IPS DF 6.9 (cell line): Measurements from ENCODE around the gene ZNF174.

ENCODE experiments used
- DNase-seq: peaks from one replicate; pipeline ENCODE4 v3.0.0-alpha.2; 2013; ENCODE audit warnings: low read depth, low spot score
- H3K27ac ChIP-seq: one replicate; pipeline ENCODE4 v1.5.1; 2013; ENCODE audit warnings: low read length, control low read depth
- H3K27me3 ChIP-seq: 2 replicates; pipeline ENCODE4 v1.6.1; 2013; ENCODE audit warnings: mild to moderate bottlenecking, low read length; ENCODE audit not compliant: control insufficient read depth, insufficient read depth
- H3K36me3 ChIP-seq: 2 replicates; pipeline ENCODE4 v1.6.1; 2013; ENCODE audit warnings: low read length; ENCODE audit not compliant: control insufficient read depth, insufficient read depth
- H3K4me1 ChIP-seq: 2 replicates; pipeline ENCODE4 v1.6.1; 2013; ENCODE audit warnings: low read length; ENCODE audit not compliant: control insufficient read depth, insufficient read depth
- H3K4me3 ChIP-seq: 2 replicates; pipeline ENCODE4 v1.5.1; 2013; ENCODE audit warnings: mild to moderate bottlenecking, low read length
- H3K9me3 ChIP-seq: 2 replicates; pipeline ENCODE4 v1.6.1; 2013; ENCODE audit warnings: low read length, inconsistent platforms; ENCODE audit not compliant: control insufficient read depth, insufficient read depth
- WGBS: extraction: QIAGEN DNeasy Blood & Tissue Kit; methylation state at CpG from one replicate; pipeline ENCODE4 v1.1.7; 2013; ENCODE audit warnings: mixed read lengths, missing lambda C conversion rate; ENCODE audit not compliant: insufficient read length, insufficient coverage; 5-methylcytosine and 5-hydroxymethylcytosine counted together

ZNF174 gene

DNA sequence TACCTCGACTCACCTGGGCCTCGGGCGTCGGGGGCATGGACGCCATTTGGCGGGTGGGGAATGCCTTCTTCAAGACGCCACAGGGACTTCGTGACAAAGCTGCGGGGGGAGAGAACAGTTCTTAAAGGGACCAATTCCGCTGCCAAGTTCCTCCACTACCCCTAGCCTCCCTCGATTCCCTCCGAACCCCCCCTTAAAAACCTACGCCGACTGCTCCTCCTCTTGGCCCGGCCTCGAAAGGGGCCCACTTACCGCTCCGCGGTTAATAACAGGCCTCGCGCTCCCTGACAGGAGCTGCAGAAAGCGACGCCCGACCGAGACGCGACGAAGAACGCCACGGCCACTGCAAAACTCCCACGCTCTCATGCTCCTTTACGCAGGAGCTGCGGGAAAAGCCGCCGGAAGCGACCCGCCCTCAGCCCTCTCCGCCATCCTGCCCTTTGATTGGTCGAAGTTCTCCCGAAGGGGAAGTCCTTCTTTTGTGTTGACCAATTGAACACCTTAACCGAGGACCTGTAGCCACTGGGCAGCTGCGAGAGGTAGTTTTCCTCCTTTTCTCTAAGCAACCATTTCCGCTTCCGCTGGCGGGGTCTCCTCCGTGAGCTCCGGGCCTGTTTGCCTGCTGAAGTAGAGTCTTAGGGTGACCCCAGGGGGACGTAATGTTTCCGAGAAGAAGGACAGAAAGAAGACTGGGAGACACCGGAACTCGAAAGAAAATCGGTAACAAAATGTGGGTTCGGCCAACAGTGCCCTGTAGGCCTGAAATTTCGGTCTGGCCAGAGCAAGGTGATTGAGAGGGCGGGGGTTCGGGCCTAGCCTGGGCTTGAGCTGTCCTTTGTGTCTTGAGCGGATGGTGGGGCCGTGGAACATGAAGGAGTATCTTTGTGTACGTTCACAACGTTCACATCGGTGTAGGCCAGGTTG lies 42.4 kb downstream of the ZNF174 start, which contains the start of the genes NAA60 and ZNF597:
Gene NAA60 (plus strand): TSS at position 573 of the 924 bp plus-strand sequence. CDS start 32,548 bp downstream, outside the sequence.
Gene ZNF597 (minus strand): TSS at position 397 of the 924 bp plus-strand sequence. CDS start 351 bp downstream, at position 46.
- H3K27ac ChIP-seq, result no peak within 1 kb of the TSS
- no peaks in the 10 kb centered on the region for H3K27me3 ChIP-seq
- H3K9me3 ChIP-seq, result no peaks in the 10 kb centered on the region
- no CpG with 5 or more reads among the region's 61 CpGs for WGBS
- H3K4me1 ChIP-seq, result no peaks in the 10 kb centered on the region
- no peaks in the 10 kb centered on the region for H3K36me3 ChIP-seq
- peak; percentile 57 for DNase-seq
- H3K4me3 ChIP-seq, result peak within 1 kb of the TSS; percentile 67; the same call in 1 of the 2 replicates

DNA sequence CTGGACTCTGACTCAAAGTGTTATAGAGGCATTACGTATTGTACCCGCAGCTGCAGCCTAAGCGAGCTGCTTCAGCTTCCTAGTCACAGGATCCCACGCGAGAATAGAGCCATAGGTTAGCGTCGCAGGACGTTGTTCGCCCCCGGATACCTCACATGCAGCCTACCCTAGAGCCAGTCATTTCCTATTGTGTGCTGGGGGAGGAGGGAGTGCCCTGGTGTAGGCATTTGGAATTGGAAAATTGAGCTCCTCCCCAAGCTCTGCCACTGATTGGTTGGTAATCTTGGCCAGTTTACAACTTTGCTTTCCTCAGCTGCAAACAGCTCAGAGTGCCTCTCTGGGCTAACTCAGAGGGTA lies 43.0 kb downstream of the ZNF174 start:
- no peaks in the 10 kb centered on the region for H3K4me1 ChIP-seq
- no peaks in the 10 kb centered on the region for H3K27me3 ChIP-seq
- H3K9me3 ChIP-seq, result no peaks in the 10 kb centered on the region
- H3K4me3 ChIP-seq, result peak overlapping the region; percentile 35; the same call in 1 of the 2 replicates
- no CpG with 5 or more reads among the region's 10 CpGs for WGBS
- H3K27ac ChIP-seq, result no peak overlapping the region
- DNase-seq, result no peak
- no peaks in the 10 kb centered on the region for H3K36me3 ChIP-seq

DNA sequence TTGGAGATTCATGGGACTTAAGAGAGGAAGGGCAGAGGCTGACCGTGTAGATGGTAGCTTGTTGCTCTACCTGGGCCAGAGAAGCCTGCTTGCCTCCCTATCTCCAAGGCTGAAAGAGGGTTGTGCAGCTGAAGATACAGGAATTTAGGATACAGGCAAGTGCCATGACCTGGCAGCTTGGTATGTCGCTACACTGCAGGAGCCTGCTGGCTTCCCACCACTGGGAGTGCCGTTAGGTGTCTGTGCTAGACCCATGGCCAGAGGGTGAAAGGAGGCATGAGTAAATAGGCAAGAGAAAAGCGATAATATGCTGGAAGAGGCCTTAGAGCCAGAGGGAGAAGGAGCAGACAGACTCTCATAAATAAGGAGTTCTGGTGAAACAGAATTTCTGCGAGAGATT lies 53.1 kb downstream of the ZNF174 start:
- no peak overlapping the region for H3K4me3 ChIP-seq
- WGBS, result no CpG with 5 or more reads among the region's 5 CpGs

DNA sequence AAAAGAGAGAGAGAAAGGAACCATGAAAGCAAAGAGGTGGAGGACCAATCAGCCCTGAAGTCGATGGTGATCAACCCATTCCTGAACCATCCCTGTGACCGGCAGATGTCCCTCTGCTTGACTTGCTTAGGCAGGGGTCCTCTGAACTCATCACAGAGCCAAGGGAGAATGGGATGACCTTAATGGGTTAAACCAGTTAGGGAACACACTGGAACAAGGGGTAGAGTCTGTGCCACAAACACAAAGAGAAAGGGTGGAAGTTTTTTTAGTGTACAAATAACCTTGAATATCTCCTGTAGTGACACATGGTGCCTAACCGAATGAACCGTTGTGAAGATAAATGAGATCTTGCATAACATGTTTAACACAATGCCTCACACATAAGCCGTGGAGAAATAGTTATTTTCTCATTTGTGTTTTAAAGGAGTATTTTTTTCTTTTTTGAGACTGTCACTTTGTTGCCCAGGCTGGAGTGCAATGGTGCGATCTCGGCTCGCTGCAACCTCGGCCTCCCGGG lies 53.7 kb downstream of the ZNF174 start:
- Histone ChIP-seq H3K27me3 (no peaks in the 10 kb centered on the region), H3K36me3 (no peaks in the 10 kb centered on the region), H3K4me3 (no peak overlapping the region), H3K4me1 (peaks cover 2% of the 10 kb centered on the region; the same call in 1 of the 2 replicates), H3K9me3 (no peaks in the 10 kb centered on the region), H3K27ac (no peak overlapping the region)
- WGBS, result no CpG with 5 or more reads among the region's 10 CpGs
- DNase-seq, result no peak

More for the DNA sequence above, 53.1 kb downstream of the ZNF174 start:
- Histone ChIP-seq H3K27ac (no peak overlapping the region), H3K36me3 (no peaks in the 10 kb centered on the region), H3K27me3 (no peaks in the 10 kb centered on the region), H3K9me3 (no peaks in the 10 kb centered on the region; the same call in 1 of the 2 replicates), H3K4me1 (no peaks in the 10 kb centered on the region; the same call in 1 of the 2 replicates)
- no peak for DNase-seq

DNA sequence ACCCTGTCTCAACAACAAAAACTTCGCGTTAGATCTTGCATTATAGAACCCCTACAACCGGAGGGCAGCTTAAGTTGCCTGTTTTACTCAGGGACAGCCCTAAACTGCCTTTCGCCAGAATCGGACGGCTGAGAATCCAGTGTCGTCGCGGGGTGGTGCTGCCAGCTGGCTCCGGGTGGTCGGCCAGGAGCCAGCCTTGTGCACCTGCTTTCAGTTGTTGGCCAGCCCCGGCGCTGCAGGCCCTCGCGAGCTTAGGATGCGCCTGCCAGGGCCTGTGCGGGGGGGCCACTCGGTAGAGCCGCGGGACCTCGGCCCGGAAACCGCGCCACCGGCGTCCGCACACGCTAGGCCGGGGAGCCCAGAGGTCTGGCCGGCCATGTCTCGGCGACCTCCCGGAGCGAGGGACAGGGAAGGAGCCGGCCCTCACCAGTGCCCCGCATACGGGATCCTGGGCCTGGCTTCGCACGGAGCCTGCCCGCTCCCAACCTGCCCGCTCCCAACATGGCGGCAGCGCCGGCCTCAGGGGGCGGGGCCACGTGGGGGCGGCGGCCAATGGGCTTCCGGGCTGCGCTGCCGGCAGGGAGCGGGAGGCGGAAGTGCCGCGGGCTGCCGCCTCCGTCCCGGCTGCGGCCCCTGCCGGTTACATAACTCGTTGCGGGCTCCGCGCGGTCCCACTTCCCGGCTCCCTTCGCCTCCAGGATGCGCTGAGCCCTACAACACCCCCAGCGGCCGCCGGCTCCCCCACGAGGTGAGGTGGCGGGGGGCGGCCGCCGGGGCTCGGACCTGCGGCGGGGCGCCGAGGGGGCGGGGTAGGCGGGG lies 56.6 kb downstream of the ZNF174 start:
- Histone ChIP-seq H3K27me3 (no peaks in the 10 kb centered on the region), H3K4me1 (peaks cover 5% of the 10 kb centered on the region), H3K27ac (no peak overlapping the region), H3K36me3 (no peaks in the 10 kb centered on the region), H3K4me3 (peak overlapping the region; percentile 50; the same call in 1 of the 2 replicates), H3K9me3 (no peaks in the 10 kb centered on the region)
- WGBS, result no CpG with 5 or more reads among the region's 83 CpGs
- DNase-seq, result peak; percentile 70

DNA sequence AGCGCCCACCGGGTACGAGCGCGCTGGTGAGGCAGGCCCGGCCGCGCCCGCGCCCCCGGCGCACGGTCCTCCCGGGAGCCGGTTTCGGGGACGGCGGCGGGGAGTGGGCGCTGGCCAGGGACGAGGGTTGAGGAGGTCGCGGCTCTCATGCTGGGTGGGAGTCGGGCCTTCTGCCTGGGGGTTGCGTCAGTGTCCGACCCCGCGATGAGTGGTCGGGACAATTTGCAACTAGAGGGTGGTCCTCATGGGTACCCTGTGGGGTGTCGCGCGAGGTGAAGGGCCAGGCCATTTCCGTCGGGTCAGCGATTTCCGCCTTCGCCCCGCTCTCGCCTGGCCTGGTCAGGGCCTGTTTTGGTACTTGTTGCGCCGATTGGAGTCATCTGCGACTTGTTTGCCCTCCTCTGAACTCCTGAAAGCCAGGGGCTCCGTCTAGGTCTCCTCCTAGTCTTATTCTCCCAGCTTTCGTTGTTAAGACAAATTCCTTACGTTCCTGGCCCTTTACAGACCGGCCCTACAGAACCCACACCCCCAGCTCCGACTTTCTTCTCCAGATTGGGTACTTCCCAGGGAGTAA lies 57.4 kb downstream of the ZNF174 start:
- H3K36me3 ChIP-seq, result no peaks in the 10 kb centered on the region
- H3K4me3 ChIP-seq, result peak overlapping the region; percentile 50; the same call in 1 of the 2 replicates
- H3K27ac ChIP-seq, result no peak overlapping the region
- no peaks in the 10 kb centered on the region for H3K27me3 ChIP-seq
- WGBS, result no CpG with 5 or more reads among the region's 47 CpGs
- H3K9me3 ChIP-seq, result no peaks in the 10 kb centered on the region
- H3K4me1 ChIP-seq, result peaks cover 5% of the 10 kb centered on the region
- DNase-seq, result no peak

DNA sequence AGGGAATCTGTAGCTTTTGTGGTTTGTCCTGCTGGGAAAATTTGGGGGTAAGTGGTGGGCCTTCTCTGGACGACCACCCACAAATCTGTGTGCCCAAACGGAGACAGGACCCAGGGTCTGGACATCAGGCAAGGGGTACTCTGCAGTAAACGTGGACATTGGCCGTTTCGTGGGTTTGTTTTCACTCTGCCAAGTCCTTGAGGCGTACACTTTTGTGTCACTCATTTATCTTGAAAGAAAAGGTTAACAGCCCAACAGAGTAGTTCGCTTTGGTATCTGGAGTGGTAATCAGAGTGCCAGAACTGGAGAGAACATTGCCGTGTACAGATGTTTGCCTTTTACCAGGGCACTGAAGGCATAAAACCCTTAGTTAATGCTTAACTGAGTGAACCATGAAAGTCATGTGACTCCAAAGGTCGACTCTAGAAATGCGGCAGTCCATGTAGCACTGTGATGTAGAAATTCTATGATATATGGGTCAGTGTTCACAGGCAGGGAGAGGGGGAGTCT lies 57.9 kb downstream of the ZNF174 start:
- H3K4me3 ChIP-seq, result peak overlapping the region; percentile 50; the same call in 1 of the 2 replicates
- no peaks in the 10 kb centered on the region for H3K36me3 ChIP-seq
- no peaks in the 10 kb centered on the region for H3K9me3 ChIP-seq
- no CpG with 5 or more reads among the region's 10 CpGs for WGBS
- H3K27ac ChIP-seq, result no peak overlapping the region
- peaks cover 5% of the 10 kb centered on the region for H3K4me1 ChIP-seq
- H3K27me3 ChIP-seq, result no peaks in the 10 kb centered on the region
- DNase-seq, result no peak
